Amniotic epithelial cell (primary cell): ENCODE results near the gene MVD.

Experiments
- DNase-seq: peaks from one replicate; pipeline ENCODE4 v3.0.0-alpha.2; 2010; ENCODE audit warnings: low read depth

The MVD gene

GRCh38 chr16:88606148-88606757, 56.6 kb downstream of the MVD start:
- no peak for DNase-seq

- no peak for DNase-seq
These were observed 57.4 kb downstream of the MVD start for GRCh38 chr16:88605186-88606147.

- no peak for DNase-seq
These were observed 60.8 kb downstream of the MVD start for GRCh38 chr16:88602091-88602490.
